CD14-positive monocyte (primary cell): ENCODE results near the gene DLGAP5. TPM values are rescaled to one million over a fixed set of nuclear protein-coding genes. Genes with fewer than 3 reads are reported as not detected.

Experiments used
- DNase-seq, 3 donors: peaks; one replicate each; pipeline ENCODE4 v3.0.0-alpha.2; 2011 to 2022
- H2AFZ ChIP-seq: 2 replicates; pipeline ENCODE4 v1.6.0; 2012; ENCODE audit warnings: mild to moderate bottlenecking, low read depth, low read length, inconsistent platforms; ENCODE audit not compliant: insufficient read depth, poor library complexity, severe bottlenecking
- H3K27ac ChIP-seq, 2 donors: 1 replicate in 1 of 2; 2 replicates in 1 of 2; pipeline ENCODE4 v1.5.1; 2012 to 2013; ENCODE audit warnings: low read length in 2 of 2, control low read depth in 1 of 2, inconsistent platforms in 1 of 2, low read depth in 1 of 2, mild to moderate bottlenecking in 1 of 2
- H3K27me3 ChIP-seq, 2 donors: one replicate each; pipeline versions ENCODE4 v1.6.0 to v1.6.1; 2011 to 2013; ENCODE audit warnings: low read length in 2 of 2; ENCODE audit not compliant: control insufficient read depth in 2 of 2, insufficient read depth in 2 of 2
- H3K36me3 ChIP-seq, 2 donors: replicated peaks in 1 of 2; 1 replicate in 1 of 2; 2 replicates in 1 of 2; pipeline versions ENCODE4 v1.5.1 to v1.6.1; 2012 to 2013; ENCODE audit warnings: low read length in 2 of 2, control low read depth in 1 of 2, inconsistent platforms in 1 of 2, mild to moderate bottlenecking in 1 of 2; ENCODE audit not compliant: insufficient read depth in 2 of 2, control insufficient read depth in 1 of 2
- H3K4me1 ChIP-seq, 2 donors: 1 replicate in 1 of 2; 2 replicates in 1 of 2; pipeline versions ENCODE4 v1.5.1 to v1.6.1; 2012 to 2013; ENCODE audit warnings: low read length in 2 of 2, control low read depth in 1 of 2, inconsistent platforms in 1 of 2, mild to moderate bottlenecking in 1 of 2, moderate library complexity in 1 of 2; ENCODE audit not compliant: insufficient read depth in 2 of 2, control insufficient read depth in 1 of 2
- H3K4me2 ChIP-seq: replicated peaks from 2 replicates; pipeline ENCODE3; 2012; ENCODE audit warnings: low read length, moderate library complexity, mild to moderate bottlenecking; ENCODE audit not compliant: poor library complexity, severe bottlenecking; ENCODE audit errors: extremely low read depth
- H3K4me3 ChIP-seq, 3 experiments: fragments of 200-600 bp in 1 of 3; sonication (generic) in 1 of 3; replicated peaks in 1 of 3; 1 replicate in 2 of 3; 2 replicates in 1 of 3; pipeline ENCODE4 v1.5.1; 2011 to 2013; ENCODE audit warnings: low read length in 3 of 3, mild to moderate bottlenecking in 3 of 3, control low read depth in 2 of 3, low read depth in 2 of 3, inconsistent platforms in 1 of 3, moderate library complexity in 1 of 3
- H3K79me2 ChIP-seq: 2 replicates; pipeline ENCODE4 v1.6.0; 2012; ENCODE audit warnings: mild to moderate bottlenecking, control low read depth, inconsistent platforms, low read length, moderate library complexity; ENCODE audit not compliant: insufficient read depth
- H3K9ac ChIP-seq: 2 replicates; pipeline ENCODE4 v1.6.0; 2017; ENCODE audit warnings: low read length, mild to moderate bottlenecking; ENCODE audit not compliant: insufficient read depth, poor library complexity, severe bottlenecking
- H3K9me3 ChIP-seq, 2 donors: replicated peaks in 1 of 2; 1 replicate in 1 of 2; 2 replicates in 1 of 2; pipeline versions ENCODE4 v1.5.1 to v1.6.1; 2012 to 2013; ENCODE audit warnings: low read length in 2 of 2, control low read depth in 1 of 2; ENCODE audit not compliant: control insufficient read depth in 1 of 2, insufficient read depth in 1 of 2
- H4K20me1 ChIP-seq: 2 replicates; pipeline ENCODE4 v1.6.0; 2012; ENCODE audit warnings: mild to moderate bottlenecking, low read length, control low read depth, moderate library complexity; ENCODE audit not compliant: insufficient read depth
- H3K27ac Mint-ChIP-seq, 7 donors: one replicate each; pipeline ENCODE4 v1.8.0; 2020; ENCODE audit warnings: mild to moderate bottlenecking in 7 of 7, mixed read lengths in 7 of 7, moderate library complexity in 6 of 7, inconsistent platforms in 2 of 7
- H3K27me3 Mint-ChIP-seq, 3 donors: one replicate each; pipeline ENCODE4 v1.8.0; 2021 to 2022; ENCODE audit warnings: low read depth in 3 of 3, mild to moderate bottlenecking in 3 of 3, mixed read lengths in 3 of 3, moderate library complexity in 3 of 3, inconsistent platforms in 1 of 3
- H3K36me3 Mint-ChIP-seq, 2 donors: one replicate each; pipeline ENCODE4 v1.8.0; 2020; ENCODE audit warnings: mixed read lengths in 2 of 2, inconsistent platforms in 1 of 2, mild to moderate bottlenecking in 1 of 2
- H3K4me1 Mint-ChIP-seq: one replicate; pipeline ENCODE4 v1.8.0; 2020; ENCODE audit warnings: mild to moderate bottlenecking, mixed read lengths
- H3K4me3 Mint-ChIP-seq, 2 donors: one replicate each; pipeline ENCODE4 v1.8.0; 2020; ENCODE audit warnings: mild to moderate bottlenecking in 2 of 2, mixed read lengths in 2 of 2, moderate library complexity in 1 of 2
- H3K9me3 Mint-ChIP-seq, 7 donors: one replicate each; pipeline ENCODE4 v1.8.0; 2020 to 2022; ENCODE audit warnings: mixed read lengths in 7 of 7, mild to moderate bottlenecking in 6 of 7, moderate library complexity in 6 of 7, inconsistent platforms in 2 of 7
- WGBS: methylation state at CpG from one replicate; pipeline ENCODE4 v1.1.5; 2013; ENCODE audit warnings: missing lambda C conversion rate; ENCODE audit not compliant: insufficient coverage; 5-methylcytosine and 5-hydroxymethylcytosine counted together
- intact Hi-C, 2 donors: fragments of 100-400 bp; cut with micrococcal nuclease; formaldehyde crosslinking; loops; one replicate each; pipeline versions ENCODE4 v1.15.0 to v1.15.1; 2023
- polyA plus RNA-seq, 3 donors: library from polyadenylated mRNA; depleted of rRNA in 1 of 3; unstranded in 2 of 3; stranded (reverse) in 1 of 3; fragments of 300-500 nt in 2 of 3; fragments of >200 nt in 1 of 3; fragmentation: Illumina TruSeq in 2 of 3; gene quantifications; 1 replicate in 2 of 3; 2 replicates in 1 of 3; pipeline ENCODE4 v1.2.3, GENCODE V29; 2012 to 2021
- TF ChIP-seq, protein P1 (sequence below): fragments of 200-600 bp; IDR thresholded peaks from one replicate; pipeline ENCODE4 v1.8.0; 2022; ENCODE audit warnings: antibody characterized with exemption, mild to moderate bottlenecking

Gene DLGAP5
- polyA plus RNA-seq, 3 donors, result 0.23 TPM; not detected in 2

- peak overlapping the region in 1 of 7 donors; percentile 10 for H3K27ac Mint-ChIP-seq
- 96% methylated on average over 8 of the region's 10 CpGs for WGBS
- intact Hi-C loops, result no loop called here
These were observed 80.2 kb downstream of the DLGAP5 start for GRCh38 chr14:55111122-55111708.

DNA sequence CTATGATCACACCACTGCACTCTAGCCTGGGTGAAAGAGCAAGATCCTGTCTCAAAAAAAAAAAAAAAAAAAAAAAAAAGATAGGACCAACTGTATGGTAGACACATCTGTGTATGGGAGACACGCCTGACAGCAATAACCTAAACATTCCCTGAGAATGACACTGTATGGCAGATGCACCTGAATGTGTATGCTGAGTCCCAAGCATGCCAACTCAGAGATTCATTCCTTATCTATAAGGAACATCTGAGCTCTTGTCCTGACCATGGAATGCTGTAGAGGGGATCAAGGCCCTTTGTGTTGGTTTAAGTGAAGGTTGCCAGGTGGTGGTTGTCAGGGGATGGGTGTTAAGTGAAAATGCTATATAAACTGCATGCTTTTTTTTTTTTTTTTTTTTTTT lies 81.5 kb downstream of the DLGAP5 start:
- peaks cover 20% of the 10 kb centered on the region for H3K4me1 Mint-ChIP-seq
- peak overlapping the region in 1 of 7 donors; percentile 37 for H3K27ac Mint-ChIP-seq
- H3K9me3 Mint-ChIP-seq, result peaks cover 3 to 21% (median 6%) of the 10 kb centered on the region in 7 donors
- H3K4me1 ChIP-seq, result peaks cover 30 to 31% of the 10 kb centered on the region in 2 donors
- H3K79me2 ChIP-seq, result no peaks in the 10 kb centered on the region
- no peak overlapping the region for H3K4me3 ChIP-seq
- intact Hi-C loops, result no loop called here
- no peak overlapping the region for H2AFZ ChIP-seq
- H3K27me3 ChIP-seq, result no peaks in the 10 kb centered on the region
- H3K9me3 ChIP-seq, result peaks cover 0 to 11% of the 10 kb centered on the region in 2 donors
- no peak overlapping the region for H3K4me2 ChIP-seq
- H3K27ac ChIP-seq, result no peak overlapping the region
- H3K9ac ChIP-seq, result no peak overlapping the region
- DNase-seq, result no peak
- WGBS, result 100% methylated on average over 1 of the region's 1 CpG
- no peaks in the 10 kb centered on the region for H4K20me1 ChIP-seq
- TF ChIP-seq, protein P1, sequence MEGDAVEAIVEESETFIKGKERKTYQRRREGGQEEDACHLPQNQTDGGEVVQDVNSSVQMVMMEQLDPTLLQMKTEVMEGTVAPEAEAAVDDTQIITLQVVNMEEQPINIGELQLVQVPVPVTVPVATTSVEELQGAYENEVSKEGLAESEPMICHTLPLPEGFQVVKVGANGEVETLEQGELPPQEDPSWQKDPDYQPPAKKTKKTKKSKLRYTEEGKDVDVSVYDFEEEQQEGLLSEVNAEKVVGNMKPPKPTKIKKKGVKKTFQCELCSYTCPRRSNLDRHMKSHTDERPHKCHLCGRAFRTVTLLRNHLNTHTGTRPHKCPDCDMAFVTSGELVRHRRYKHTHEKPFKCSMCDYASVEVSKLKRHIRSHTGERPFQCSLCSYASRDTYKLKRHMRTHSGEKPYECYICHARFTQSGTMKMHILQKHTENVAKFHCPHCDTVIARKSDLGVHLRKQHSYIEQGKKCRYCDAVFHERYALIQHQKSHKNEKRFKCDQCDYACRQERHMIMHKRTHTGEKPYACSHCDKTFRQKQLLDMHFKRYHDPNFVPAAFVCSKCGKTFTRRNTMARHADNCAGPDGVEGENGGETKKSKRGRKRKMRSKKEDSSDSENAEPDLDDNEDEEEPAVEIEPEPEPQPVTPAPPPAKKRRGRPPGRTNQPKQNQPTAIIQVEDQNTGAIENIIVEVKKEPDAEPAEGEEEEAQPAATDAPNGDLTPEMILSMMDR, result no peak
- H3K27me3 Mint-ChIP-seq, result peaks cover 0 to 7% (median 1%) of the 10 kb centered on the region in 3 donors
- H3K36me3 ChIP-seq, result no peaks in the 10 kb centered on the region
- peaks cover 11 to 13% of the 10 kb centered on the region in 2 donors for H3K36me3 Mint-ChIP-seq
- H3K4me3 Mint-ChIP-seq, result no peak overlapping the region

More at GRCh38 chr14:55111122-55111708, 80.2 kb downstream of the DLGAP5 start:
- no peak overlapping the region for H3K4me3 ChIP-seq
- H3K27me3 ChIP-seq, result no peaks in the 10 kb centered on the region
- no peaks in the 10 kb centered on the region for H4K20me1 ChIP-seq
- no peaks in the 10 kb centered on the region for H3K36me3 ChIP-seq
- no peak overlapping the region for H3K9ac ChIP-seq
- TF ChIP-seq, protein P1, result no peak
- H2AFZ ChIP-seq, result no peak overlapping the region
- no peak overlapping the region for H3K27ac ChIP-seq
- DNase-seq, result no peak
- H3K4me2 ChIP-seq, result no peak overlapping the region
- no peaks in the 10 kb centered on the region for H3K79me2 ChIP-seq
- Mint-ChIP-seq H3K9me3 (peaks cover 0 to 14% (median 2%) of the 10 kb centered on the region in 7 donors), H3K27me3 (peaks cover 0 to 7% (median 1%) of the 10 kb centered on the region in 3 donors), H3K36me3 (peaks cover 7 to 13% of the 10 kb centered on the region in 2 donors), H3K4me3 (no peak overlapping the region), H3K4me1 (peaks cover 28% of the 10 kb centered on the region)
- H3K9me3 ChIP-seq, result peaks cover 0 to 1% of the 10 kb centered on the region in 2 donors
- H3K4me1 ChIP-seq, result peaks cover 34 to 40% of the 10 kb centered on the region in 2 donors
